WTC11 (cell line): ENCODE measurements around the gene HES1.

Source experiments
- ATF6 ChIP-seq: sonication (generic); formaldehyde crosslinking; IDR thresholded peaks from 2 replicates; pipeline ENCODE4 v1.8.1; 2023; ENCODE audit warnings: mild to moderate bottlenecking, missing genetic modification reagents
- CDX4 ChIP-seq: fragments of 250-450 bp; sonication (Bioruptor Pico); IDR thresholded peaks from 2 replicates; pipeline ENCODE4 v1.9.0; 2021; ENCODE audit warnings: moderate library complexity, mild to moderate bottlenecking, inconsistent platforms, borderline replicate concordance
- CTCF ChIP-seq: fragments of 200-600 bp; IDR thresholded peaks from 2 replicates; pipeline ENCODE4 v1.8.0; 2022; ENCODE audit warnings: antibody characterized with exemption
- OVOL2 ChIP-seq: fragments of 250-450 bp; sonication (Bioruptor Pico); IDR thresholded peaks from 2 replicates; pipeline ENCODE4 v1.9.0; 2021; ENCODE audit warnings: mild to moderate bottlenecking, borderline replicate concordance

GRCh38 chr3:194177141-194177540 is 41.2 kb downstream of the HES1 start:
- TF ChIP-seq OVOL2 (no peak), ATF6 (CRISPR knock-in tag) (no peak), CDX4 (CRISPR knock-in tag) (no peak), CTCF (no peak)
